Nucleus accumbens (tissue), 56 donors: ENCODE data around the gene TBL1X.
A peak's percentile ranks its signal among the peaks of the same experiment; 100 is the strongest.
"Not testable (repeated sequence)": the region's sequence is repeated elsewhere in the genome, so short reads cannot be mapped to it uniquely, and the experiment has no call there.

Experiments used
- DNase-seq, 56 donors: peaks; one replicate each; lab custom pipeline; 2025; lab: John Stamatoyannopoulos, UW

TBL1X gene

GRCh38 chrX:9458516-9459078 is 6.3 kb upstream of the TBL1X start:
- DNase-seq: no peak

GRCh38 chrX:9459186-9459748 is 5.6 kb upstream of the TBL1X start:
- DNase-seq: no peak

GRCh38 chrX:9461087-9461486 is 3.8 kb upstream of the TBL1X start:
- no peak for DNase-seq

GRCh38 chrX:9462456-9462855 is 2.4 kb upstream of the TBL1X start:
- DNase-seq: no peak

GRCh38 chrX:9465380-9466123 is 694 bp downstream of the TBL1X start:
- peak in 15 of 56 donors; percentile 2 to 36 (median 20) for DNase-seq

- peak in 31 of 56 donors; percentile 0 to 54 (median 7) for DNase-seq
Observed at GRCh38 chrX:9466124-9466495, 1.3 kb downstream of the TBL1X start.

- DNase-seq: no peak
Observed at GRCh38 chrX:9466736-9467135, 1.9 kb downstream of the TBL1X start.

- no peak for DNase-seq
Observed at GRCh38 chrX:9467146-9467545, 2.3 kb downstream of the TBL1X start.

GRCh38 chrX:9467751-9468150 is 2.9 kb downstream of the TBL1X start:
- no peak for DNase-seq

- no peak for DNase-seq
Observed at GRCh38 chrX:9471571-9471985, 6.7 kb downstream of the TBL1X start.

- no peak for DNase-seq
Observed at GRCh38 chrX:9473708-9474107, 8.8 kb downstream of the TBL1X start.

GRCh38 chrX:9475417-9475816 is 10.6 kb downstream of the TBL1X start:
- not testable (repeated sequence) for DNase-seq

GRCh38 chrX:9475984-9476383 is 11.1 kb downstream of the TBL1X start:
- no peak for DNase-seq

- DNase-seq: no peak
Observed at GRCh38 chrX:9476810-9477575, 12.1 kb downstream of the TBL1X start.

- DNase-seq: no peak
Observed at GRCh38 chrX:9482408-9482807, 17.6 kb downstream of the TBL1X start.

- no peak for DNase-seq
Observed at GRCh38 chrX:9482837-9483236, 18.0 kb downstream of the TBL1X start.

GRCh38 chrX:9483376-9483775 is 18.5 kb downstream of the TBL1X start:
- no peak for DNase-seq

- no peak for DNase-seq
Observed at GRCh38 chrX:9486786-9487387, 22.0 kb downstream of the TBL1X start.

- no peak for DNase-seq
Observed at GRCh38 chrX:9488586-9488985, 23.7 kb downstream of the TBL1X start.

GRCh38 chrX:9489234-9489633 is 24.4 kb downstream of the TBL1X start:
- no peak for DNase-seq

- no peak for DNase-seq
Observed at GRCh38 chrX:9492901-9493300, 28.0 kb downstream of the TBL1X start.
